Prostate gland (tissue), 2 donors: Measurements from ENCODE around the gene QRFP. TPM values are rescaled to one million over a fixed set of nuclear protein-coding genes. Genes with fewer than 3 reads are reported as not detected.

ENCODE experiments used
- DNase-seq: peaks from one replicate; pipeline ENCODE4 v3.0.0-alpha.2; 2019; ENCODE audit warnings: low spot score
- H3K27ac ChIP-seq, 2 donors: fragments of 200-600 bp; sonication (generic); 2 replicates each; pipeline ENCODE4 v1.5.1; 2017 to 2019
- H3K27me3 ChIP-seq: fragments of 200-600 bp; sonication (generic); replicated peaks from 2 replicates; pipeline ENCODE4 v1.5.1; 2019; ENCODE audit not compliant: insufficient read depth
- H3K36me3 ChIP-seq, 2 donors: fragments of 200-600 bp; sonication (generic); 1 replicate in 1 of 2; 2 replicates in 1 of 2; pipeline versions ENCODE4 v1.5.1 to v1.8.1; 2017 to 2019
- H3K4me1 ChIP-seq: fragments of 200-600 bp; sonication (generic); replicated peaks from 2 replicates; pipeline ENCODE4 v1.5.1; 2019
- H3K4me3 ChIP-seq, 2 donors: fragments of 200-600 bp; sonication (generic); 2 replicates each; pipeline ENCODE4 v1.5.1; 2017 to 2019
- H3K9me3 ChIP-seq: fragments of 200-600 bp; sonication (generic); 2 replicates; pipeline ENCODE4 v1.5.1; 2017
- POLR2A ChIP-seq: fragments of 450-650 bp; IDR thresholded peaks from one replicate; pipeline ENCODE4 v1.6.1; 2016; ENCODE audit warnings: antibody characterized with exemption, mild to moderate bottlenecking
- POLR2AphosphoS5 ChIP-seq: sonication (generic); formaldehyde crosslinking; IDR thresholded peaks from one replicate; pipeline ENCODE4 v1.6.1; 2017; ENCODE audit warnings: antibody characterized with exemption
- whole genome bisulfite sequencing: methylation state at CpG from one replicate; pipeline ENCODE4 v1.1.5; 2018; 5-methylcytosine and 5-hydroxymethylcytosine counted together
- intact Hi-C: fragments of 100-400 bp; cut with DNase I; formaldehyde crosslinking; loops from one replicate; pipeline ENCODE4 v1.14.2; 2022
- total RNA-seq, 2 donors: library from RNA; depleted of rRNA; stranded (reverse); fragments of >200 nt; gene quantifications; one replicate each; pipeline ENCODE4 v1.1.0, GENCODE V29; 2016
- TF ChIP-seq, protein P1 (sequence below), 4 experiments: fragments of 200-600 bp in 2 of 4; fragments of 450-650 bp in 2 of 4; sonication (generic) in 2 of 4; IDR thresholded peaks; 1 replicate in 3 of 4; 2 replicates in 1 of 4; pipeline ENCODE4 v1.5.1; 2016 to 2019; ENCODE audit warnings: antibody characterized with exemption in 4 of 4, mild to moderate bottlenecking in 2 of 4, moderate library complexity in 2 of 4

The QRFP gene
- total RNA-seq, 2 donors from 2014 or later = 1.0 TPM; not detected in 1

DNA sequence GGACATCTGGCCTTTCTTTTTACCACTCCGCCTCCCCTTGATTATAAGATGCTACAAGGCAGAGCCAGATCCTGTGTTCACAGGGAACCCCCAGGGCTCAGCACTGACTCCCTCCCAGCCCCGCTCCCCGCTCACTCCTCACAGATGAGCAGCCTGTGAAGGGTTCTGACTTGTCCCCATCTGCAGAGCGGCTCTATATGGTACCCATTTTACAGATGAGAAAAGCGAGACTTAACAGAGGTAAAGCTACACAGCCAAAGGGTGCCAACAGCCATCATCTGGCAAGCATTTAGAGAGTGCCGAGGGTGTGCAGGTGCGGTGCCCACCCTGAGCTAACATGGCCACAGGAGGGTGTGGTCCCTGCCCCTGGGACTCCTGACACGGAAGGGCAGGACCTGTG lies 23.6 kb upstream of the QRFP start:
- no peak for TF ChIP-seq POLR2A
- no peaks in the 10 kb centered on the region for H3K4me1 ChIP-seq
- H3K27ac ChIP-seq = no peak overlapping the region
- H3K4me3 ChIP-seq = no peak overlapping the region
- no peak for DNase-seq
- H3K9me3 ChIP-seq = no peaks in the 10 kb centered on the region
- H3K36me3 ChIP-seq = no peaks in the 10 kb centered on the region
- no peaks in the 10 kb centered on the region for H3K27me3 ChIP-seq
- intact Hi-C loops = no loop called here
- WGBS = 97% methylated on average over 8 of the region's 8 CpGs

DNA sequence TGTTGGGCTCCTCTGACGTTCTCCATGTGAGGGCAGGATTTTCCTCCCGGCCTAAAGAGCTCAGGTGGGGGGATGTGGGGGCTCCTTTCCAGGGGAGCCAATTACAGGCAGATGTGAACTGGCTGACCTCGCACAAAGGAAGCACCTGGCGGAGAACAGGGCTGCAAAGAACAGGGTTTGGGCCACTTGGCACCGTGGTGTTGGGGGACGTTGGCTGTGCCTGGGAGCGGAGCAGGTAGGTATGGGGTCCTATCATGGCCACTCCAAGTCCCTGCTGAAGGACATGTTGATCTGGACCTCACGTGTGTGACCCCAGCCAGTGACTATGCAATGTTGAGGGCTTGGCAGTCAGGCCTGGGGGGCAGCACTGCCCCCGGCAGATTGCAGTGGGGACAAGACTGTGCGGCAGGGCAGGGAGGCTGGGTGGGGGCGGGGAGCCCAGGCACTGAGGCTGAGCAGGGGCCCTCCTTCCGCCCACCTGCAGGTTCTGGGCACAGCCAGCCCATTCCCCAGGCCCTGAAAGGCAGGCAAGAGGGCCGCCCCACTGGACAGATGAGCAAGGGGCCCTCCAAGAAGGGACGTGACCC lies 23.0 kb upstream of the QRFP start:
- Histone ChIP-seq H3K4me3 (no peak overlapping the region), H3K27me3 (no peaks in the 10 kb centered on the region), H3K36me3 (no peaks in the 10 kb centered on the region), H3K27ac (no peak overlapping the region), H3K4me1 (no peaks in the 10 kb centered on the region), H3K9me3 (no peaks in the 10 kb centered on the region)
- DNase-seq = no peak
- WGBS = 83% methylated on average over 9 of the region's 14 CpGs
- TF ChIP-seq, protein P1, sequence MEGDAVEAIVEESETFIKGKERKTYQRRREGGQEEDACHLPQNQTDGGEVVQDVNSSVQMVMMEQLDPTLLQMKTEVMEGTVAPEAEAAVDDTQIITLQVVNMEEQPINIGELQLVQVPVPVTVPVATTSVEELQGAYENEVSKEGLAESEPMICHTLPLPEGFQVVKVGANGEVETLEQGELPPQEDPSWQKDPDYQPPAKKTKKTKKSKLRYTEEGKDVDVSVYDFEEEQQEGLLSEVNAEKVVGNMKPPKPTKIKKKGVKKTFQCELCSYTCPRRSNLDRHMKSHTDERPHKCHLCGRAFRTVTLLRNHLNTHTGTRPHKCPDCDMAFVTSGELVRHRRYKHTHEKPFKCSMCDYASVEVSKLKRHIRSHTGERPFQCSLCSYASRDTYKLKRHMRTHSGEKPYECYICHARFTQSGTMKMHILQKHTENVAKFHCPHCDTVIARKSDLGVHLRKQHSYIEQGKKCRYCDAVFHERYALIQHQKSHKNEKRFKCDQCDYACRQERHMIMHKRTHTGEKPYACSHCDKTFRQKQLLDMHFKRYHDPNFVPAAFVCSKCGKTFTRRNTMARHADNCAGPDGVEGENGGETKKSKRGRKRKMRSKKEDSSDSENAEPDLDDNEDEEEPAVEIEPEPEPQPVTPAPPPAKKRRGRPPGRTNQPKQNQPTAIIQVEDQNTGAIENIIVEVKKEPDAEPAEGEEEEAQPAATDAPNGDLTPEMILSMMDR (IDR thresholded peaks at IDR 0.05) = no peak
- TF ChIP-seq POLR2AphosphoS5 (no peak), POLR2A (no peak)
- intact Hi-C loops = no loop called here

DNA sequence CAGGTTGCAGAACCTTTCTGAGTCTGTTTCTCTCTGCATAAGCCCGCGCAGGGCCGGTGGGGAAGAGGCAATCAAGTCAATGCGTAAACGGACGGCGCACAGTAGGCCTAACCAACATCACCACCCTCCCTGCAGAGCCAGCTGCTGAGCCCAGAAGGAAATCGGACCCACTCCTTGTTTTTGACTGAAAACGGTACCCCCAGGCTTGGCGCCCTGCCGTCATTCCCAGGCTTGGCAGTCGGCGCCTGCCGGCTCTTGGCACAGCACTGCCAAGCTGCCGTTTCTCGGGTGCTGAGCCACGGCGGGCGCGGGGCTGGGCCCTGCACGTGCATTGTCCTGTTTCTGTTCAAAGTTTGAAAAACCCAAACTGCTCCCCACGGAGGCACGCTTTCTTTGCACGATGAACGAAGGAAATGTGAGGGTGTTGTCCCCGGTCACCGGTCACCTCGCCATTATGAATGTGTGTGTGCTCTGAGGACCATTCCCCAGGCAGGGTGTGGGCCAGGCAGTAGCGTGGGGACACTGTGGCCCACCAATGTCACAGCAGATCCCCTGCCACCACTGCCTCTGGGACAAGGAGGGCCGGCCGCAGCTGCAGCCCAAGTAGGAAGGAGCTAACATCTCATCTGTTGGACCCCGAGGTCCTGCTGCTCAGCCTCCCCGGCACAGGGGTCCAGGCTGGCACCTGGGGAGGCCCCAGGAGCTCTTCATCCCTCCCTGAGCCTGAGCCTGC lies 22.4 kb upstream of the QRFP start:
- Histone ChIP-seq H3K36me3 (no peaks in the 10 kb centered on the region), H3K4me1 (no peaks in the 10 kb centered on the region), H3K4me3 (no peak overlapping the region), H3K9me3 (no peaks in the 10 kb centered on the region), H3K27me3 (no peaks in the 10 kb centered on the region), H3K27ac (no peak overlapping the region)
- intact Hi-C loops = no loop called here
- 54% methylated on average over 32 of the region's 33 CpGs for WGBS
- DNase-seq = no peak
- TF ChIP-seq POLR2AphosphoS5 (no peak), POLR2A (no peak)
- TF ChIP-seq, protein P1 (IDR thresholded peaks at IDR 0.05) = no peak

DNA sequence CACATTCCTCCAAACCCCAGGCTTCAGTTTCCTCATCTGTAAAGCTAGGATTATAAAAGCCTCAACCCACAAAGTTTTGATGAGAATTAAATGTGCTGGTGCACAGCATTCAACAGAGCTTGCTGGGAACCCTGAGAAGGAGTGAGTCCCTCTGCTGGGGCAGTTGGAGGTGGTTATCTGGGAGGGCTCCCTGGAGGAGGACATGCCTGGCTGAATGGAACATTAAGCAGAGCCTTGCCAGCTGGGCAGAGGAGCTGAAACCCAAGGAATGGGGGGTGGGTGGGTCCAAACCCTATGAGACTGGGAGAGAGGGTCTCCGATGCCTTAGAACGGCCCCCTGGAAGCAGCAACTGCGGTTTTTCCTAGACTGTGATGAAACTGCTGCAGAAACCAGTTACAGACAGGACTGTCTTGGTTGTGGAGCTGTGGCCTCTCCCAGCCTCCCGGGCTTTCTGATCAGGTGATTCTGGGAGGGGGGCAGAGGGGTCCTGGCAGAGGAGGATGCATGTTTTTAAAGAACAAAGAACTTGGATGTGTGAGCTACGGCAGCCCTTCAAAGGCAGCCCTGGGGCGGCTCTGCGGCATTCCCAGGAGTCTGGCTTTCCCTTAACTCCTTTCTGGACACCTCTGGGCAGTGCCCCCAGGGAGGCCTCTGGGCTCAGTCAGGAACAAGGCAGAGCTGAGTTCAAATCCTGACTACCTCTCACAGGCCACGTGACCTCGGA lies 21.7 kb upstream of the QRFP start:
- intact Hi-C loops = no loop called here
- TF ChIP-seq, protein P1 (IDR thresholded peaks at IDR 0.05) = no peak
- TF ChIP-seq POLR2AphosphoS5 (no peak), POLR2A (no peak)
- Histone ChIP-seq H3K9me3 (no peaks in the 10 kb centered on the region), H3K36me3 (no peaks in the 10 kb centered on the region), H3K27me3 (no peaks in the 10 kb centered on the region), H3K4me3 (no peak overlapping the region), H3K4me1 (no peaks in the 10 kb centered on the region), H3K27ac (no peak overlapping the region)
- 44% methylated on average over 9 of the region's 9 CpGs for WGBS
- DNase-seq = no peak

DNA sequence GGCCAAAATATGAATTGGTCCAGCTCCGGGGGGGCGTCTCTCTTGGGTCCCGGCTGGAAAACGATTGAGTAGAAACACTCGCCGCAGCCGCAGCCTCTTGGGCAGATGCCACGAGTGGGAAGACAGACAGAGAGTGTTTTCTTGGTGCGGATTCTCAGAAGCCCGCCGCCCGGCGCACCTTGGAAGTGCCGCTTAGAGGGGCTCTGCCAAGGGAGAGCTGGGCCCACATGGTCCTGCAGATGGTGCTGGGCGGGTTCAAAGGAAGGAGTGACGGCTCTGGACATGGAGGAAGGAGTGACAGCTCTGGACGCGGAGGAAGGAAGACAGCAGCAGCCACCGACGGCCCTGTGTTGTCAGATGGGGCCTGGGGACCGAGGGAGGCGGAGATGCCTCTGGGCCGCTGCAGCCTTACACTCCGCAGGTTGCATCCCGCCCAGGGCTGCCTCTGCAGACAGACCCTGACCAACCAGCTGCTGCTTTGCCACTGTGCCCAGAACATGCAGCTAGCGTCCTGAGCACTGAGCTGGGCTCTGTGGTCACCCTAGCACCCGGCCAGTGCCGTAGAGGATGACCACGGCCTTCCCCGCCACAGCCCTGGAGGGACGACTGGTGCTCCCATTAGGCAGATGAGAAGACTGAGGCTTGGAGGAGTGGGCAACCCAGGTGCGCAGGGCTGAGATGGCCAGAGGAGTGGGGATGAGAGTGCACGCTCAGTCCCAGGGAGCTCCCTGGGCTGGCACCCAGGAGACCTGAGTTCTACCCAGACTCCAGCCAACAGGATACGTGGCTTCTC lies 20.8 kb upstream of the QRFP start:
- Histone ChIP-seq H3K4me1 (no peaks in the 10 kb centered on the region), H3K4me3 (no peak overlapping the region), H3K27me3 (no peaks in the 10 kb centered on the region), H3K9me3 (no peaks in the 10 kb centered on the region), H3K27ac (no peak overlapping the region), H3K36me3 (no peaks in the 10 kb centered on the region)
- intact Hi-C loops = no loop called here
- no peak for DNase-seq
- TF ChIP-seq POLR2A (no peak), POLR2AphosphoS5 (no peak)
- TF ChIP-seq, protein P1 (IDR thresholded peaks at IDR 0.05) = no peak
- WGBS = 83% methylated on average over 32 of the region's 34 CpGs
